HG03565 (cell line): Measurements from ENCODE around the gene KLHL5.
A peak's percentile ranks its signal among the peaks of the same experiment; 100 is the strongest.

Experiments
- ATAC-seq: cut with Tn5 transposase; IDR thresholded peaks from one replicate; pipeline ENCODE4 v1.9.1; 2021; ENCODE audit warnings: mild to moderate bottlenecking, moderate library complexity; ENCODE audit not compliant: unreplicated experiment

The KLHL5 gene

DNA sequence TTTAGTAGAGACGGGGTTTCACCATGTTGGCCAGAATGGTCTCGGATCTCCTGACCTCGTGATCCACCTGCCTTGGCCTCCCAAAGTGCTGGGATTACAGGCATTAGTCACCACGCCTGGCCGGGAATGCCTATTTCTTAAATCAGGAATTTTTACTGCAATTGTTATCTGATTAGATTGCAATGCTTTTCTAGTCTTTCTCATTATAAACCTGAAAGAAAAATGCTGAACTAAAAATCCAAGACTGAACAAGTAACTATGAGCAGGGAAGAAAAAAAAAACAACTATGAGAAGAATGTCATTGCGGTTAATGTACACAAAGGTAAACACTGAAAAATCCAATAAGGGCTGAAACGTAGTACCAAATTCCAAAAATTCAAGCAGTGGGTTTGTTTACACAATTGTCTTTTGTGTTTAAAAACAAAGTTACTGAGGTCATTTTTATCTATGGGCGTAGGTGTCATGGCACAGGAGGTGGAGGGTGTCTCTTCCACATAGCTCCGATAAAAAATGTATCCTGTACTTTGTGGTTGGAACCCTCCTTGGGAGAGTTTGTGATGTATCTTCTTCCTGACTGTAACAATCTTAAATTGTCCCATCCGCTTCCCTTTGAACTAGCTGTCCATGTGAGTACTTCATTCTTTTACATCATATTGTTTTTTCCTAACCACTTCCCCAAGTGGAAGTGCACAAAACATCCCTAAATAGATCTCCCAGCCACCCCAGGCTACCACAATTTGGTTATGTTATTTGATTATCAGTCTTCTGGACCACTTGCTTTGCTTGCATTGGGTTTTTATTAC, 18.8 kb upstream of the KLHL5 start:
- no peak for ATAC-seq

- no peak for ATAC-seq
Measured at GRCh38 chr4:39043861-39044363, 18.1 kb upstream of the KLHL5 start.

DNA sequence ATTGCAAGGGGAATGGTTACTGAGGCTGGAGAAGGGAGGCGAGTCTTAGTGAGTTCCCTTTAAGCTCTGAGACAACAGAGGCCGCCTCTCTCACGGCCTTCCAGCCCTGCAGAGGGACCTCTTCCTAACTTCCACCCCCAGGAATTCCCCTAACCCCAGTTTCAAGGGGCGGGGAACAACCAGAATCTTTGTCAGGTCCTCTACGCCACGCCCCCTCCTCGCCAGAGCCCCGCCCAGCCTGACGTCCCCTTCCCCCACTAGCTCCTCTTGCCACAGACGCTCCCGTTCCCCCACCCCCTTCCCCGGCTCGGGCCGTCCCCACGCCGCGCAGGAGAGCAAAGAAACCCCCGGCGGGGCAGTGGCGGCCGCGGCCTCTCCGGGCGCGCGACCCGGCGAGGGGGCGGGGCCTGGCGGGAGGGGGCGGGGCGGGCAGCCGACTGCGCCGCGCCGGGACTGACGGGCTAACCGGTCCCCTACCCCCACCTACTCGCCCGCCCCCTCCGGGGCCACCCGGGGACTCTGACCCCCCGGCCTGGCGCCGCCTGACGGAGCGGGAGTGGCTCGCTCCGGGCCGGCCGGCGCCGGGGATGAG, 17.6 kb upstream of the KLHL5 start:
- peak; percentile 50 for ATAC-seq

GRCh38 chr4:39044956-39045826, 16.8 kb upstream of the KLHL5 start:
- no peak for ATAC-seq

GRCh38 chr4:39045827-39046221, 16.2 kb upstream of the KLHL5 start:
- no peak for ATAC-seq

GRCh38 chr4:39046249-39046648, 15.8 kb upstream of the KLHL5 start:
- ATAC-seq = no peak

DNA sequence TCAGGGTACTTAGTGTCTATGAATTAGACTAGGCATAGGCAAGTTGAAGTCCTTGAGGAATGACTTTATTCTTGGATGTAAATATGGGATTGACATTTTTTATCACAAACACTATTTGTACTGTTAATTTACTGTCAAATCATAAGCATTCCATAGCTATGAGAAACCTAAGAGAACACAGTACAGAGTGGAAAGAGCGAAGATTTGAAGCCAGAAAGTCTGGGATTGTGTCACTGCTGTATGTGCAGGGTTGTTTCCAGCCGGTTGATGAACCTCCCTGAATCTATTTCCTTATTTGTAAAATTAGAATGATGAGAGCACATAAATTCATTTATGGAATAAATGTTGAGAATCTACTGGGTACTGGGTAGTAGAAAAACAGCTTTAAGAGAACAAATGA, 14.4 kb upstream of the KLHL5 start:
- no peak for ATAC-seq

- no peak for ATAC-seq
Measured at GRCh38 chr4:39048311-39048710, 13.7 kb upstream of the KLHL5 start.

DNA sequence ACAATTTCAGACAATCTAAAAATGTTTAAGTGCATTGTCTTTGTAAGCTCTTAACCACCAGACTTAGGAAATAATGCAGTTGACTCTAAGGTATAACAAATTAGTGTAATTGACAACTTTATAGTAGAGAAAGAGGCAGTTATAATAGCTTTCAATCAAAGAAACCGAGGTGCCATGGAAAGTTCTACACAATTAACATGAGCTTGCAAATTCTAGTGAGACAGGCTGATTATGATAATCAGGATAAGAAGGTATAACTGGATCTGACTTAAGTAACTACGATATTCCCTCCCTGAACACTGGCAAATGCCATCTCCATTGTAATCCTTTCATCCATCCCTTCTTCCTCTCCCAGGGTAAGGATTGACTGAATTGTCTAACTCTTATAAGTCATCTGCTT, 11.4 kb upstream of the KLHL5 start:
- no peak for ATAC-seq

- no peak for ATAC-seq
Measured at GRCh38 chr4:39051492-39051891, 10.5 kb upstream of the KLHL5 start.

GRCh38 chr4:39053983-39054382, 8.0 kb upstream of the KLHL5 start:
- no peak for ATAC-seq

DNA sequence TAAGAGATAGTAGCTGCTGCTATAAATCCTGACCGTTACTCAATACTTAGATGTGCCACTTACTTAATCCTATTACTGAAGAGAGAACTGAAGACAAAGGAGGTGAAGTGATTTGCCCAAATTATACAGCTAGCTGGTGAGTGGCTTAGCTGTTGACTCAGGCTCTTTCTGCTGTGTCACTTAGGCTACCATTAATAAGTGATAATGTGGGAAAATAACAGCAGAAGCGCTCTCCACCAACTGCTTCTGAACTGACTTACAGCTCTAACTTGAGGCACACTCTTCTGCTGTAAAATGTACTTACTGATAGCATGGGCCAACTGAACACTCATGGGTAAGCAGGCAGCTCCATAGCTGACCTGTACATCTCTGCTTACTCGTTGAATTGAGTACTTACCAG, 7.5 kb upstream of the KLHL5 start:
- ATAC-seq = no peak

DNA sequence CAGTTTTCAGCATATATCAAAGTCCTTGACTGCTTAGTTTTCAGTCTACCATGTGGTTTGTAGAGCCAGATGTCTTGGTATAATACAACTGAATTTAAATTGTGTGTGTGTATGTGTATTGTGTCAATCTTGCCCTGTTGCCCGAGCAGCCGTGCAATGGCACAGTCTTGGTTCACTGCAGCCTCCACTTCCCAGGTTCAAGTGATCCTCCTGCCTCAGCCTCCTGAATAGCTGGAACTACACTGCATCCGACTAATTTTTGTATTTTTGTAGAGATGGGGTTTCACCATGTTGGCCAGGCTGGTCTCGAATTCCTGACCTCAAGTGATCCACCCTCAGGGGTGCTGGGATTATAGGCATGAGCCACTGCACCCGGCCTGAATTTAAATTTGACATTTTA, 6.0 kb upstream of the KLHL5 start:
- ATAC-seq = no peak

DNA sequence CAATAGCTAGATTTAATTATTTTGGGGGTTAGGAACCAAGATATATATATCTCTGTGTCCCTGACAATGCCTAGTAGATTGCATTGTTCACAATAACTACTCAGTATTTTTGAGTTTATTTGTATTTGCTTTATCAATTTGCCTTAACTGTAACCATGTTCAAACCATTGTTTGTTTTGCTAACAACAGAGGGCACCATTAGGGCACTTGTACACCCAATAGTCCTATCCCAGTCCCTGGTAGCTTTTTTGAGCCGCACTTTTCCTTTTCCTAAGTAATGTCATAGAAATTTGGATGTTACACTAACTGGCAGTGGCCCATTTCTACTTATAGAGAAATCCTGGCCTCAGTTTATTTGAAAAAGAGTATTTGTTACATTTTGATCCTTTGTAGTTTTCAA, 575 bp upstream of the KLHL5 start:
- no peak for ATAC-seq

GRCh38 chr4:39062770-39063097, 702 bp downstream of the KLHL5 start:
- ATAC-seq = no peak

DNA sequence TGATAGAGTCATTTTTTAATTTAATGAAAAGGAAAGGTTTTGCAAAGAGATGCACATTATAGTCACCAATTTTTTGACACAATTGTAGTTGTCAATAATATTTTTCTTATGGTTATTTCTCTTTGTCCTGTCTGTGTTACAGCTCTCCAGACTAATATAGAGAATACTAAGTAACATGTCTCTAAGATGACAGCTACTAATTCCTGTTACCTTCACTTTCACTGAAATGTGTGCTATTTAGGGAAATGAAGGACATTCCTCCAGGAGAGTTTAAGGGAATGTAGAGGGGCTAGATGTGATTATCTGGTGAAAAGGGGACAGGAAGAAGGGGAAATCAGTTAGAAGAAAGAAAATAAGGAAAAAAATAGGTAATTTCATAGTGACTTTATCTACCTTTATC, 1.4 kb downstream of the KLHL5 start:
- ATAC-seq = no peak

GRCh38 chr4:39066371-39066770, 4.3 kb downstream of the KLHL5 start:
- ATAC-seq = no peak

DNA sequence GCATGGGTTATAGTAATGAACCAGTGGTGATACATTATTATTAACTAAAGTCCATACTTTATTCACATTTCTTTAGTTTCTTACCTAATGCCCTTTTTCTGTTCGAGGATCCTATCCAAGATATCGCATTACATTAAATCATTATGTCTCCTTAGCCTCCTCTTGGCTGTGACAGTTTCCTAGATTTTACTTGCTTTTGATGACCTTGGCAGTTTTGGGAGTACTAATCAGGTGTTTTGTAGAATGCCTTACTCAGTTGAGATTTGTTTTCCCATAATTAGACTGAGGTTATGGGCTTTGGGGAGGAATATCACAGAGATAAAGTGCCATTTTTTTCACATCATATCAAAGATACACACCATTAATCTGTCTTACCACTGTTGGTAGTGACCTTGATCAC, 5.0 kb downstream of the KLHL5 start:
- no peak for ATAC-seq

DNA sequence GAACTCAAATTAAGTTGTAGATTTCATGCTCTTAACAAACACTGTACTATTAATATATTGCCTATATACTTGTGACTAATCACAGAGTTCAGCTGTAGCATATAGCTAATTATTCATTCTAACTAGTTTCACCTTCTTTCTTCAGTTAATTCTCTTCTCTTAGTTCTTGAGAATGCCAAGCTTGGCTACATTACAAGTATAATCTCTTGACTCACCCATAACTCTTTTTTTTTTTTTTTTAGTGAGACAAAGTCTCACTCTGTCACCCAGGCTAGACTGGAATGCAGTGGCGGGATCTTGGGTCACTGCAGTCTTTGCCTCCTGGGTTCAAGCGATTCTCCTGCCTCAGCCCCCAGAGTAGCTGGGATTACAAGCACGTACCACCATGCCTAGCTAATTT, 5.4 kb downstream of the KLHL5 start:
- ATAC-seq = no peak

DNA sequence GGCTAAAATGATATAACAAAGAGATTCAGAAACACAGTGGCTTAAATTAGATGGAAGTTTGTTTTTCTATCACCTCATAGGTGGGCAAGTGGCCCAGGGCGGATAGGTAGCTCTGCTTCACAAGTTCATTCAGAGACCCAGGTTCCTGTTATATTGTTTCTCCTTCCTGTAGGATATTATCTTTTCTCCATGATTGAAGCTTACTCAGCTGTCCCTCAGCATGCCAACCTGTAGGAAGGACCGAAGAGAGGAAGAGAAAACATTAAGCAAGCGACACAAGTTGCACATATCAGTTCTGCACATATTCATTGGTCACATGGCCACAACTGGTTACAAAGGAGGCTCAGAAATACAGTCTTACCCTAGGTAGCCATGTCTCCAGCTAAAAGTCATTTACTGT, 6.9 kb downstream of the KLHL5 start:
- ATAC-seq = no peak

DNA sequence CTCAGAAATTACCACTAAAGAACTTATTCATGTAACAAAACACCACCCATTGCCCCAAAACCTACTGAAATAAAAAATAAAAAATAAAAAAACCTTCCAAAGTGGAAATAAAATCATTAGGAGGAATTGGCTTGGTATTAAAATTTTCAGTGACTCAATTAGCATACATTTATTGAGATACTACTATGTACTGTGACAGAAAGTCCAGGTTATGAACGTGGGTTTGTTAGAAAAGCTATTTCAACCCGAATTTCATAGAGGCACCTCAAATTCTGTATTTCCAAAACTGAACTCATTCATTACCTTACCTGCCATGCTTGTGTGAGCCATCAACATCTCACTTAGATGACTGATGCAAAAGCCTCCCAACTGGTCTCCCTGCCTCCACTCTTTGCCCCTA, 16.8 kb downstream of the KLHL5 start:
- ATAC-seq = no peak

- ATAC-seq = no peak
Measured at GRCh38 chr4:39083164-39083563, 21.1 kb downstream of the KLHL5 start.
